CD4-positive, alpha-beta T cell (primary cell): ENCODE data around the gene DOCK2. TPM values are rescaled to one million over a fixed set of nuclear protein-coding genes. Genes with fewer than 3 reads are reported as not detected.

ENCODE experiments used
- ATAC-seq: fragments of 200-7000 bp; cut with Tn5 transposase; one replicate; pipeline ENCODE4 v1.10.0; 2022; ENCODE audit warnings: mild to moderate bottlenecking; ENCODE audit not compliant: poor library complexity
- CTCF ChIA-PET: fragments of 350-600 bp; sonication (Branson Sonifier 250); formaldehyde crosslinking; loops from one replicate; lab custom pipeline; 2021; ENCODE audit warnings: antibody characterized with exemption, inconsistent platforms; lab: Charles Lee
- POLR2A ChIA-PET: fragments of 350-600 bp; sonication (Branson Sonifier 250); formaldehyde crosslinking; loops from one replicate; lab custom pipeline; 2021; ENCODE audit warnings: antibody characterized with exemption, inconsistent platforms; lab: Charles Lee
- DNase-seq, 14 experiments: peaks; one replicate each; pipeline ENCODE4 v3.0.0-alpha.2; 2013 to 2020; ENCODE audit warnings: mixed read lengths in 2 of 14
- H3K27ac ChIP-seq, 2 donors: one replicate each; pipeline versions ENCODE4 v1.5.1 to v1.7.0; 2013; ENCODE audit warnings: low read length in 2 of 2, low read depth in 1 of 2, mild to moderate bottlenecking in 1 of 2
- H3K27me3 ChIP-seq, 2 experiments: 1 replicate in 1 of 2; 2 replicates in 1 of 2; pipeline versions ENCODE4 v1.6.1 to v1.7.0; 2013; ENCODE audit warnings: low read length in 2 of 2, control low read depth in 1 of 2, mild to moderate bottlenecking in 1 of 2, moderate library complexity in 1 of 2; ENCODE audit not compliant: insufficient read depth in 2 of 2, control insufficient read depth in 1 of 2
- H3K36me3 ChIP-seq: one replicate; pipeline ENCODE4 v1.6.1; 2013; ENCODE audit warnings: low read length, control low read depth; ENCODE audit not compliant: insufficient read depth
- H3K4me1 ChIP-seq: one replicate; pipeline ENCODE4 v1.6.1; 2013; ENCODE audit warnings: low read length, control low read depth; ENCODE audit not compliant: insufficient read depth
- H3K4me3 ChIP-seq: one replicate; pipeline ENCODE4 v1.5.1; 2013; ENCODE audit warnings: mild to moderate bottlenecking, low read length, moderate library complexity
- H3K9me3 ChIP-seq, 2 experiments: 1 replicate in 1 of 2; 2 replicates in 1 of 2; pipeline versions ENCODE4 v1.6.1 to v1.7.0; 2013; ENCODE audit warnings: low read length in 2 of 2, mild to moderate bottlenecking in 2 of 2, control low read depth in 1 of 2, moderate library complexity in 1 of 2; ENCODE audit not compliant: control insufficient read depth in 1 of 2, insufficient read depth in 1 of 2
- H3K27ac Mint-ChIP-seq: one replicate; pipeline ENCODE4 v1.8.0; 2020; ENCODE audit warnings: mixed read lengths
- H3K27me3 Mint-ChIP-seq: one replicate; pipeline ENCODE4 v1.8.0; 2021; ENCODE audit warnings: mixed read lengths
- H3K36me3 Mint-ChIP-seq: one replicate; pipeline ENCODE4 v1.8.0; 2021; ENCODE audit warnings: low read depth, mixed read lengths
- H3K4me1 Mint-ChIP-seq: one replicate; pipeline ENCODE4 v1.8.0; 2021; ENCODE audit warnings: low read depth, mixed read lengths
- H3K4me3 Mint-ChIP-seq: one replicate; pipeline ENCODE4 v1.8.0; 2020; ENCODE audit warnings: mild to moderate bottlenecking, mixed read lengths
- H3K9me3 Mint-ChIP-seq: one replicate; pipeline ENCODE4 v1.8.0; 2020; ENCODE audit warnings: mixed read lengths
- CTCF ChIP-seq: fragments of 200-600 bp; IDR thresholded peaks from one replicate; pipeline ENCODE4 v1.8.0; 2022; ENCODE audit warnings: antibody characterized with exemption, mild to moderate bottlenecking
- intact Hi-C, 2 experiments: fragments of 100-400 bp; cut with DNase I in 1 of 2; cut with micrococcal nuclease in 1 of 2; formaldehyde crosslinking; loops; one replicate each; pipeline versions ENCODE4 v1.15.1 to v1.9.0; 2023 to 2025; cut with DNase I, micrococcal nuclease
- total RNA-seq, 174 experiments: library from RNA in 2 of 174; stranded (reverse) in 2 of 174; gene quantifications; one replicate each; pipeline ENCODE4 v1.2.3 and lab custom pipeline; 2021 to 2026

DOCK2 gene
- total RNA-seq, 2 experiments from 2014 or later = 220 to 229 TPM

- intact Hi-C loops = no loop called here
- Histone ChIP-seq H3K4me1 (no peaks in the 10 kb centered on the region), H3K9me3 (no peaks in the 10 kb centered on the region), H3K36me3 (peaks cover 56% of the 10 kb centered on the region), H3K27me3 (no peaks in the 10 kb centered on the region), H3K4me3 (no peak overlapping the region), H3K27ac (no peak overlapping the region)
- H3K27ac Mint-ChIP-seq = no peak overlapping the region
- peaks cover 11% of the 10 kb centered on the region for H3K4me1 Mint-ChIP-seq
- no peak for TF ChIP-seq CTCF
- no peaks in the 10 kb centered on the region for H3K9me3 Mint-ChIP-seq
- ATAC-seq (no peak), DNase-seq (no peak)
- H3K36me3 Mint-ChIP-seq = peaks cover 72% of the 10 kb centered on the region
- POLR2A ChIA-PET = no interaction called here
- H3K4me3 Mint-ChIP-seq = no peak overlapping the region
- no peaks in the 10 kb centered on the region for H3K27me3 Mint-ChIP-seq
- CTCF ChIA-PET = no interaction called here
These were observed 141.8 kb downstream of the DOCK2 start for GRCh38 chr5:169778622-169779596.

GRCh38 chr5:169781420-169782345 is 144.6 kb downstream of the DOCK2 start:
- Histone ChIP-seq H3K4me3 (no peak overlapping the region), H3K27ac (no peak overlapping the region), H3K36me3 (peaks cover 61% of the 10 kb centered on the region), H3K9me3 (no peaks in the 10 kb centered on the region), H3K27me3 (no peaks in the 10 kb centered on the region), H3K4me1 (no peaks in the 10 kb centered on the region)
- CTCF ChIA-PET = no interaction called here
- DNase-seq = no peak
- no peak for TF ChIP-seq CTCF
- no peak for ATAC-seq
- Mint-ChIP-seq H3K4me1 (peaks cover 11% of the 10 kb centered on the region), H3K4me3 (no peak overlapping the region), H3K27ac (no peak overlapping the region), H3K9me3 (no peaks in the 10 kb centered on the region), H3K27me3 (no peaks in the 10 kb centered on the region), H3K36me3 (peaks cover 70% of the 10 kb centered on the region)
- POLR2A ChIA-PET = interaction anchor here (0.5 to 0.6 kb wide), 2 partner anchors 456 to 1275 kb away, joined by 3 to 4 read pairs; no protein-coding TSS in a partner anchor
- intact Hi-C loops = no loop called here

GRCh38 chr5:169785771-169786618 is 148.9 kb downstream of the DOCK2 start:
- Histone ChIP-seq H3K27ac (no peak overlapping the region), H3K4me1 (no peaks in the 10 kb centered on the region), H3K27me3 (no peaks in the 10 kb centered on the region), H3K9me3 (no peaks in the 10 kb centered on the region), H3K4me3 (no peak overlapping the region), H3K36me3 (peaks cover 54% of the 10 kb centered on the region)
- Mint-ChIP-seq H3K4me3 (no peak overlapping the region), H3K4me1 (no peaks in the 10 kb centered on the region), H3K9me3 (no peaks in the 10 kb centered on the region), H3K27me3 (no peaks in the 10 kb centered on the region), H3K27ac (no peak overlapping the region), H3K36me3 (peaks cover 75% of the 10 kb centered on the region)
- DNase-seq (no peak), ATAC-seq (no peak)
- ChIA-PET POLR2A (no interaction called here), CTCF (no interaction called here)
- no peak for TF ChIP-seq CTCF
- intact Hi-C loops = no loop called here
